ENCODE data around the gene ARHGAP30.

ARHGAP30 gene

DNA sequence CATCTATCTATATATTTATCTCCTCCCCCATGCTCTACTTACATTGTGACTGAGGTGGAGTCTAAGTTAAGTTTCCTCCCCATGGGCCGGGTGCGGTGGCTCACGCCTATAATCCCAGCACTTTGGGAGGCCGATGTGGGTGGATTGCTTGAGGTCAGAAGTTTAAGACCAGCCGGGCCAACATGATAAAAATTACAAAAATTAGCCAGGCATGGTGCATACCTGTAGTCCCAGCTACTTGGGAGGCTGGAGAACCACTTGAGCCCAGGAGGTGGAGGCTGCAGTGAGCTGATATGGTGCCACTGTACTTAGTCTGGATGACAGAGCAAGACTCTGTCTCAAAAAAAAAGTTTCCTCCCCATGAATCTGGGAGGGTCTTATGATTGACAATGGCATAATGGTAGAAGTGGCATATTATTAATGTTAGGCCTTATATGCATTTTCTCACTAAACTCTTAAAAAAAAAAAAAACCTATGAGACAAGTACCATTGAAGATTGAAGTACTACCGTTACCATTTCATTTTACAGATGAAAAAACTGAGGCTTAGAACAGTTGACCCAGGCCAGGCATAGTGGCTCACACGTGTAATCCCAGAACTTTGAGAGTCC, 60.0 kb downstream of the ARHGAP30 start:
- no peak for DNase-seq

DNA sequence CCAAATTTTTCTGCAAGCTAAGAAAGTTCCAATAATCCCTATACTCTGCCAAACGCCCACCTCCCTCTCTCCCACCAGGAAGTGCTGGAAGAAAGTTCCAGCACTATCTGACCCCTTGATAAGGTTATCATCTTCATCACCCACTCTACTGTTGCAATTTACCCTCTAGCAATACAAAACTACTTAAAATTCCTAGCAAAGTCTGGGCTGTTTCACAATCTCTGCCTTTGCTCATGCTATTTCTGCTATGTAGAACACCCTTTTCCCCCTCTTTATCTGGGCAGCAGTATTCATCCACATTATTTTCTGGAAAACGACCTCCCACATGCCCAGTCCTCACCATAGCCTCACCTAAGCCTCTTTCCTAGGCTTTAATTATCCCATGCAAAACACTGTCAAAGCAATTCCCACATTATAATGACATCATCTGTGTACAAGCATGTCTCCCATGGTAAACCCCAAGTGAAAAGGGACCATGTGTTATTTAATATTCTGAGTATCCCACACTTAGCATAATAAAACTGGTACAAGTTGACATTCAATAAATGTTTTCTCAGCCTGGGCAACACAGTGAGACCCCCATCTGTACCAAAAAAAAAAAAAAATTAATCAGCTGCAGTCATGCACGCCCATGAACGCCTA, 60.7 kb downstream of the ARHGAP30 start:
- no peak for DNase-seq

DNA sequence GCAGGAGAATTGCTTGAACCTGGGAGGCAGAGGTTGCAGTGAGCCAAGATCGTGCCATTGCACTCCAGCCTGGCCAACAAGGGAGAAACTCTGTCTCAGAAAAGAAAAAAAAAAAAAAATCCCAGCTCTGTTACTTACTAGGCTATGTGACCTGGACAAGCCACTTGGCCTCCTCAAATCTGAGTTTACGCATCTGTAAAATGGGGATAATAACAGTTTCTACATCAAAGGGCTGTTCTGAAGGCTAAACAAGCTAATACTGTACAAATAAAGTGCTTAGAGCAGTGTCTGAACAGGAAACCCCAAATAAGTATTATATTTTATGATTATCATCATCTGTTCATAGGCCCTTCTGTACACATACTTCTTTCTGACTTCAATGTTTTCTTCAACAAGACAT, 62.3 kb downstream of the ARHGAP30 start:
- no peak for DNase-seq

DNA sequence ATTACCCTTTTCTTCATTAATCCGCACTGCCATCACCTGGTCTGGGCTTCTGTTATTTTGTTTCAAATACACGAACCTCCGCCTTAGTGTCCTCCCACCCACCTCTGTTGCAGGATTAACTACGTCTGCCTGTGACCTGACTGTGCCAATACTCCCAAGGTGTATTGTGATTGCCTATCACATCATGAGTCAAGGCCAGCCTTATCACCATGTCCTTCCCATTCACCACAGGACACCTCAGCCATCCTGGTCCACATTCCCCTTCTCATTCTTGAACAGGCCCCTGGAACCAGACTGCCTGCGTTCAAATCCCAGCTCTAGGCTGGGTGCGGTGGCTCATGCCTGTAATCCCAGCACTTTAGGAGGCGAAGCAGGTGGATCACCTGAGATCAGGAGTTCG, 63.1 kb downstream of the ARHGAP30 start:
- DNase-seq = no peak

DNA sequence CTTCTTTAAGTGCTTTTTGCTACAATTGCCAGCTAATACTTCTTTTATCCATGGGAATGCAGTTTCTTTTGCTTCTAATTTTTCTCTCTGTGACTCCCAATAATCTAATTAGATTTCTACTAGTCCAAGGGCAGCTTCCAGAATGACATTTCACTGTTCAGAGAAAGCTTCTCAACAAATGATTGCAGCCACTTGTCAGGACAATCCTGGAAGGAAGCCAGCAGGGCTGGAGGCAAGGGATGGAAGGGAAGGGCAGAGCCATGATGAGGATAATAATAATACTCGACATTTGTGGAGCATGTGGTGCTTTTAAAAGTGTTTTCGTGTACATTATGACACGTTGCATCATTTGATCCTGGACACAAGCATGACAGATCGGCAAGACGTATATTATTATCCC, 68.2 kb downstream of the ARHGAP30 start:
- no peak for DNase-seq

DNA sequence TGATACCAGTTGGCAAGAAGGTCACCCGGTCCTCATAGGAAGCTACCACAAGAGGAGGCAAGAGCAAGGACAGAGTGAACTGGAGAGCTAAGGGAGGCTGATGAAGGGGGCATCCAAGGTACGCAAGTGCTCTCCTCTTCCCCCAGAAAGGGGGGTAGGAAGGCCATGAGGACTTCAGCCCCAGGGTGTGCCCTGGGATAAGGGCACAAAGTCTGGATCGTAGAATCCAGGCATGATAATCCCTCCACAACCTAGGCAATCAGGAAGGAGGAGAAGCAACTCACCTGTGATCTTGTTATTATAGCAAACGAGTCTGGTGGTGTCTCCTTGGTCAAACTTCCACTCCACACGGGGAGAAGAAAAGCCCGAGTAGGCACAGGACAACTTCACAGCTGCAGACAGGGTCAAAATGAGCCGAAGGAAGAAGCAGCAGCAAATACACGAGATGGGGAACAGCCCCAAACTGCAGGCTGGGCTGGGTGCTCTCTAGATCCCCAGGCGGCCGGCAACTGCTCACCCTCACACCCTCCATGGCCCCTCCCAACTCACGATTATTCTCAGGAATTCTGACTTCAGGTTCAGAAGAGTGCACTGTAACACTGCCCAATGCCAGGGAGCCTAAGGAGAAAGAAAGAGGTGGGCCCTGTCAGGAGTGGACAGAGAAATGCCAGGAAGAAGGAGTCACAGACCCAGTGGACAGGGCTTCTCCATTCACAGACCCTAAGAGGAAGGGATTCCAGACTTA, 68.8 kb downstream of the ARHGAP30 start:
- no peak for DNase-seq

DNA sequence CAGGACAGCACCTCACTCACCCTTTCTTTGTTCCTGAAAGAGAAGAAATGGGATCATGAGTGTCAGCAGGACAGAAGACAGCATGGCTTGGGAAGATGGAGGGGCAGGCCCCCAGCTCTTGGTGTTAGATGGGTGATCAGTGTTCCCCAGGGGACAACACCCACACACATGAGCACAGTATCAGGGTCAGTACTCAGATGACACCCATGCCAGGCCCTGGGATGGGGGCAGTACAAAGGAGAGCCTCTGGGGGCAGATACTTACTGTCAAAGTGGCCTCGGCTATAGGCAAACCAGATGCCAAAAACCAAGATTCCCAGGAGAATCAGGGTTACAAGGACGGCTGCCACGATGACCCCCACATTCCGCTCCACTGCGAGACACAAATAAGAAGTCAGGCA, 70.3 kb downstream of the ARHGAP30 start:
- no peak for DNase-seq

DNA sequence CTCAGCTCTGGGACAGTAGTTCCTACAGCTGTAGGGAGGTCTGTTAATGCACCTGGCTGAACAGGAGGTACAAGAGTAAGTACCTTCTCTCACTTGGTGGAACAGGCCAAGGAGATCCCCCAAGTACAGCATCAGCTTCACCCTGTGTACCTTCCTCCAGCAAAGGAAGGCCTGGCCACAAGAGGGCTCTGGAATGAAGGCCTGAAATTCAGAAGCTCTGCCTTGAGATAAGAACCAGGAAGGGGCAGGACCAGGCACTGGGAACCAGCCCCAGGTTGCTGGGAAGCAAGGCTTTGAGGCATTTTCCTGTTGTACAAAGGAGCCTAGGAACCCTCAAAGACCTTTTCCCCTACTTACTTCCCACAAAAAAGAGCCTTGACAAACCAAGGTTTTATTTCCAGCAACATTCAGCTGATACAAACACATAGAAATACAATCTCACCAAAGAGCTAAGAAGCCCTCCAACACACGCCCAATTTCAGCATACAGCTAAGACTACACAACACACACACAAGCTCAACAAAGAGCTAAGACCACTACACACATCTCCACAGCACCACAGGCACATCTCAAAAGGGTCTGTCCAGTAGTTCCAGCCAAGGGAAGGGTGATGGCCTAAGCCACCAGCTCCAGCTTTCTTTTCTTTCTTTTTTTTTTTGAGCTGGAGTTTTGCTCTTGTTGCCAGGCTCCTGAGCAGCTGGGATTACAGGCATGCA, 72.2 kb downstream of the ARHGAP30 start:
- DNase-seq = peak; percentile 56
